Suprapubic skin (tissue), 4 donors: ENCODE results near the gene ERCC6L2. TPM values are rescaled to one million over a fixed set of nuclear protein-coding genes. Genes with fewer than 3 reads are reported as not detected.

Source experiments
- DNase-seq, 2 donors: peaks; one replicate each; pipeline ENCODE4 v3.0.0-alpha.2; 2019; ENCODE audit warnings: low spot score in 2 of 2
- H3K27ac ChIP-seq: fragments of 200-600 bp; sonication (generic); one replicate; pipeline ENCODE4 v1.5.1; 2019
- H3K27me3 ChIP-seq: fragments of 200-600 bp; sonication (generic); one replicate; pipeline ENCODE4 v1.5.1; 2019
- H3K36me3 ChIP-seq: fragments of 200-600 bp; sonication (generic); one replicate; pipeline ENCODE4 v1.5.1; 2019
- H3K4me1 ChIP-seq: fragments of 200-600 bp; sonication (generic); one replicate; pipeline ENCODE4 v1.5.1; 2019
- H3K4me3 ChIP-seq: fragments of 200-600 bp; sonication (generic); one replicate; pipeline ENCODE4 v1.5.1; 2019; ENCODE audit warnings: mild to moderate bottlenecking
- H3K9me3 ChIP-seq: fragments of 200-600 bp; sonication (generic); one replicate; pipeline ENCODE4 v1.5.1; 2019
- CTCF ChIP-seq, 2 donors: fragments of 200-600 bp in 1 of 2; fragments of 450-650 bp in 1 of 2; sonication (generic) in 1 of 2; IDR thresholded peaks; one replicate each; pipeline ENCODE4 v1.5.1; 2016 to 2019; ENCODE audit warnings: antibody characterized with exemption in 2 of 2, mild to moderate bottlenecking in 1 of 2, moderate library complexity in 1 of 2
- EP300 ChIP-seq: sonication (generic); formaldehyde crosslinking; IDR thresholded peaks from one replicate; pipeline ENCODE4 v1.6.1; 2017; ENCODE audit warnings: antibody characterized with exemption
- POLR2A ChIP-seq, 2 donors: fragments of 450-650 bp; IDR thresholded peaks; one replicate each; pipeline ENCODE4 v1.6.1; 2017; ENCODE audit warnings: antibody characterized with exemption in 2 of 2, mild to moderate bottlenecking in 2 of 2, moderate library complexity in 2 of 2
- POLR2AphosphoS5 ChIP-seq, 3 donors: sonication (generic); formaldehyde crosslinking; IDR thresholded peaks; one replicate each; pipeline ENCODE4 v1.6.1; 2017; ENCODE audit warnings: antibody characterized with exemption in 3 of 3
- WGBS: methylation state at CpG from one replicate; pipeline ENCODE4 v1.1.5; 2018; 5-methylcytosine and 5-hydroxymethylcytosine counted together
- total RNA-seq, 4 donors: library from RNA; depleted of rRNA; stranded (reverse); fragments of >200 nt; gene quantifications; one replicate each; pipeline ENCODE4 v1.1.0, GENCODE V29; 2016

ERCC6L2 gene
- total RNA-seq = 10 to 100 TPM; 43.1 to 70.3 (median 47.0) TPM

- H3K9me3 ChIP-seq = no peaks in the 10 kb centered on the region
- DNase-seq = peak; percentile 97
- H3K27ac ChIP-seq = peak within 1 kb of the TSS; percentile 100
- H3K4me1 ChIP-seq = peaks cover 18% of the 10 kb centered on the region
- no peaks in the 10 kb centered on the region for H3K36me3 ChIP-seq
- WGBS = under 1% methylated on average over 28 of the region's 74 CpGs
- H3K27me3 ChIP-seq = no peaks in the 10 kb centered on the region
- H3K4me3 ChIP-seq = no peak within 1 kb of the TSS
- no peak for TF ChIP-seq CTCF (IDR thresholded peaks at IDR 0.05)
- TF ChIP-seq EP300 = no peak
- peak; percentile 4 to 36 for TF ChIP-seq POLR2A (IDR thresholded peaks at IDR 0.05)
- TF ChIP-seq POLR2AphosphoS5 (IDR thresholded peaks at IDR 0.05) = peak; percentile 65 to 84 (median 65)
These were observed at the start of gene ERCC6L2 for GRCh38 chr9:95875305-95876137. TSS of gene ERCC6L2 (plus strand) at chr9:95875691. CDS start at chr9:95876039, 348 bp downstream.

GRCh38 chr9:95826183-95826838 lies 49.2 kb upstream of the ERCC6L2 start:
- H3K36me3 ChIP-seq = no peaks in the 10 kb centered on the region
- 89% methylated on average over 8 of the region's 8 CpGs for WGBS
- H3K27ac ChIP-seq = no peak overlapping the region
- DNase-seq = no peak
- TF ChIP-seq POLR2A (IDR thresholded peaks at IDR 0.05) = no peak
- no peak for TF ChIP-seq CTCF (IDR thresholded peaks at IDR 0.05)
- no peak for TF ChIP-seq EP300
- TF ChIP-seq POLR2AphosphoS5 (IDR thresholded peaks at IDR 0.05) = no peak
- no peaks in the 10 kb centered on the region for H3K27me3 ChIP-seq
- no peak overlapping the region for H3K4me3 ChIP-seq
- no peaks in the 10 kb centered on the region for H3K9me3 ChIP-seq
- no peaks in the 10 kb centered on the region for H3K4me1 ChIP-seq

- no peaks in the 10 kb centered on the region for H3K9me3 ChIP-seq
- H3K27me3 ChIP-seq = no peaks in the 10 kb centered on the region
- no peaks in the 10 kb centered on the region for H3K4me1 ChIP-seq
- H3K27ac ChIP-seq = no peak overlapping the region
- TF ChIP-seq CTCF (IDR thresholded peaks at IDR 0.05) = no peak
- 96% methylated on average over 3 of the region's 3 CpGs for WGBS
- H3K4me3 ChIP-seq = no peak overlapping the region
- no peaks in the 10 kb centered on the region for H3K36me3 ChIP-seq
- DNase-seq = no peak
These were observed 44.7 kb upstream of the ERCC6L2 start for GRCh38 chr9:95830768-95831167.

- H3K9me3 ChIP-seq = no peaks in the 10 kb centered on the region
These were observed 43.7 kb upstream of the ERCC6L2 start for GRCh38 chr9:95831810-95832209.

More at GRCh38 chr9:95831810-95832209, 43.7 kb upstream of the ERCC6L2 start:
- no peak for DNase-seq
- TF ChIP-seq EP300 = no peak
- TF ChIP-seq POLR2AphosphoS5 (IDR thresholded peaks at IDR 0.05) = no peak
- no peak for TF ChIP-seq POLR2A (IDR thresholded peaks at IDR 0.05)
- TF ChIP-seq CTCF (IDR thresholded peaks at IDR 0.05) = no peak
- no peak overlapping the region for H3K4me3 ChIP-seq
- no peaks in the 10 kb centered on the region for H3K4me1 ChIP-seq
- H3K36me3 ChIP-seq = no peaks in the 10 kb centered on the region
- no peak overlapping the region for H3K27ac ChIP-seq
- no peaks in the 10 kb centered on the region for H3K27me3 ChIP-seq
